NK-92 treated with Interleukin-12 subunit alpha and Interleukin-12 subunit beta, amount 100 ng/mL, for 24 hours (cell line): ENCODE results near the gene TXNRD2.
"Not testable (repeated sequence)": the region's sequence is repeated elsewhere in the genome, so short reads cannot be mapped to it uniquely, and the experiment has no call there.

ENCODE experiments used
- DNase-seq: peaks from one replicate; lab custom pipeline; 2025; lab: John Stamatoyannopoulos, UW

The TXNRD2 gene

DNA sequence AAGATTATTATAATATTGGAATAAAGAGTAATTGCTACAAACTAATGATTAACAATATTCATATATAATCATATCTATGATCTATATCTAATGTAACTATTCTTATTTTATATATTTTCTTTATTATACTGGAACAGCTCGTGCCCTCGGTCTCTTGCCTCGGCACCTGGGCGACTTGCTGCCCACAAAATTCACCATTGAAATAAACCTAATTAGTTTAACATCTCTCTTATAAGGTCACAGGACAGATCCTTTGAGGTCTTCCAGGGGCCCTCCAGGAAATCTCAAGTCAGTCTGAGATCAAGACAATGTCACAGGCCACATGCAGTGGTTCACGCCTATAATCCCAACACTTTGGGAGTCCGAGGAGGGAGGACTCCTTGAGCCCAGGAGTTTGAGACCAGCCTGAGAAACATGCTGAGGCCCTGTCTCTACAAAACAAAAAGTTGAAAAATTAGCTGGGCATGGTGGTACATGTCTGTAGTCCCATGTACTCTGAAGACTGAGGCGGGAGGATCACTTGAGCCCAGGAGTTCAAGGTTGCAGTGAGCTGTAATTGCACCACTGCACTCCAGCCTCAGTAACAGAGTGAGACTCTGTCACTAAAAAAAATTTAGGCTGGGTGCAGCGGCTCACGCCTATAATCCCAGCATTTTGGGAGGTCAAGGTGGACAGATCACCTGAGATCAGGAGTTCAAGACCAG, 6.6 kb upstream of the TXNRD2 start:
- DNase-seq: no peak

DNA sequence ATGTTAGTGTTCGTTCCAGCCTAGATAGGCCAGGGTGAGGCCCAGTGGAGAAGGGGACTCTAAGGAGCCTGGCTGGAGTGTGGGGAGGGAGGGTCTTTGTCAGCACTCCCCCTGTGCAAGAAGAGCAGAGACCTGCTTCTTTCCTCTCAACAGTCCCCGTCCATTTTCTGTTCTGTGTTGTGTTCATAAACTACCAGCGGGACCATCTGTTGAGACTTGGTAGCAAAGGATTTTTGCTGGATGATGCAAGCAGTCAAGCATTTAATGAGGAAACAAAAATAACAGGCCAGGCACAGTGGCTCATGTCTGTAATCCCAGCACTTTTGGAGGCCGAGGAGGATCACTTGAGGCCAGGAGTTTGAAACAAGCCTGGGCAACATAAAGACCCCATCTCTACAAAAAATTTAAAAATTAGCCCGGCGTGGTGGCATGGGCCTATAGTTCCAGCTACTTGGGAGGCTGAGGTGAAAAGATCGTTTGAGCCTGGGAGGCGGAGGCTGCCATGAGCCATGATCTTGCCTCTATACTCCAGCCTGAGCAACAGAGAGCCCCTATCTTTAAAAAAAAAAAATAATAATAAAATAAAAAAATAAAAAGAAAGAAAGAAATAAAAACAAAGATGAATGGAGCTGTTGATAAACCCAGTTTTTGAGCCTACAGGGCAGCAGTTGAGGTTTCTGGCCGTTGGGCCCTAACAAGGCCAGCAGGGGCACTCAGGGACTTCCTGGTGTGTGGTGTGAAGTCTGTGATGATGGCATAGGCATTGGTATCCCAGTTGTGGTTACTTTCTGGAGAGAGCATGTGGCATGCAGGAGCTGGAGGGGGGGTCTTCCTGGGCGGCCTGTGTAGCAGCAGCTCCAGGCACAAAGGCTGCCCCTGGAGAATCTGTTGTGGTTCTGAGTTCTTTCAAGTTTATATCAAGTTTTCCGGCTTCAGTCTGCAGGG, 1.7 kb upstream of the TXNRD2 start:
- no peak for DNase-seq

DNA sequence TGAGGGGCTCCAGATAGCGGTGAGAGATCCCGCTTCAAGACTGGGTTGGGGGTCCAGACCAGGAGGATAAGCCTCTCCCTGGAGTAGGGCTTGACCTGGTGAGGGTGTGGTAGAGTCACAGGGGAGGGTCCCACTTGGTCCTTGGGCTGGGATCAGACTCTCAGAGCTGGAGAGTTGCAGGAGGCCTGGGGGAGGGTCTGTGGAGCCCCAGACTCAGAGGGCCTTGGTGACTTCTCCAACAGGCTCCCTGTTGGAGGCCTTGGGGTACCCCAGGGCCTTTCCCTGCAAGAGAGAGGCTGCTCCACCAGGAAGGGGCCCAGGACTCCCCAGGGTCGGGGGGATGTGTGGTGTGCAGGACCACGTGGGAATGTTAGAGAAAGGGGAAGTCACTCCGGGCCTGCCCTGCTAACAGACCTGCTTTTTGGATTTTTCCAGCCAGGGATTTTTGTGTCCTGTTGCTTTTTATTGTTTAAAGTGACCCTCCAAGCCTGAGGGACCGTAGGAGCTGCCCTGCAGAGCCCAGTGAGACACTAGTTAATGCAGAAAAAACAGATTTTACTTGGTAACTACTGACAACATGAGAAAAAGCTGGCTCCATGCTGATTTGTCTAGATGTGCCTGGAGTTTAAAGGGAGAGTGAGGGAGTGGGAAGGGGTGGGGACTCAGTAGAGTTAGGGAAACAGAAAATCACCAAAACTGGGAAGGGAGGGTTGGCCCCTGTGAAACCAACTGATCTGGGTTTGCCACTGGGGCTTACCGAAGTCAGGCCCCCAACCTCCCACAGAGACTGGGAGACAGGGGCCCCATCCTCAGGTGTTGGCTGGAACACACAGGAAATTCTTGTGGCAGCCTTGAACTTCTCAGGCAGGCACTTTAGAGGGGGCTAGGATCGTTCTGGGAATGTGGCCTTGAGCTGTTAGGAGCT, 801 bp upstream of the TXNRD2 start:
- no peak for DNase-seq

DNA sequence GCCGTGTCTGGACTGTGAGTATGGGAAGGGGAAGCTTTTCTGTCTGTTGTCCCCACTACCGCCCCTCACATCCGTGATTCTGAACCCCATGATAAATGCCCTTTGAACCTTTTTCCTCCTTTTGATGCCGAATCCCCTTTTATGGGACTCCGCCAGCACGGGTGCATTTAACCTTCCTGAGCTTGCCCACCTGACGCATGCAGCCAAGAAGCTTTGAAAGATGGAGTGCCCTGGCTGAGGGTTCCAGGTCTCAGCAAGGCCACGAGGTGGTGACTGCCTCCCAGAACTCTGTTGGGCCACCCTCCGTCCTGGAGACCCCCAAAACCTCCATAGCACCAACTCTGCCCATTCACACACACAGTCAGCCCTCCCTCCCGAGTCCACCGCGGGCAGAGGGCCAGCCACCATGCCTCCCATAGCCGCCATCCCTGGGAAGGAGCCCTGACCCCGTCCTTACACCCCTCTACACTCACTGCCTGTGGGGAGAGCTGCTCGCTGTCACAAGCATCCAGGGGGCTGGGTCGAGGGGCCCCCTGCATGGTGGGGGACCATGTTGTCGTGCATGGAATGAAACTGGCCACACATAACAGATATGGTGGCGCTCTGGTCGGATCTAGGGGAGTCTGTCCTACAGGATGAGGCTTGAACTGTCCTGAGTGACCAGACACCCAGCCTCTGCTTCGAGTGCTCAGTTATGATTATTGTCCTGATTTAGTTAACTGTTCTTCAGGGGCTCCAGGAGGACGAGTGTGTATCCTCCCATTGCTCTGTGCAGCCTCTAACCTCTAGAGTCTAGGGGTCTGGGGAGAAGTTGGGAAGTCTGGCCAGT, 868 bp downstream of the TXNRD2 start:
- DNase-seq: no peak

DNA sequence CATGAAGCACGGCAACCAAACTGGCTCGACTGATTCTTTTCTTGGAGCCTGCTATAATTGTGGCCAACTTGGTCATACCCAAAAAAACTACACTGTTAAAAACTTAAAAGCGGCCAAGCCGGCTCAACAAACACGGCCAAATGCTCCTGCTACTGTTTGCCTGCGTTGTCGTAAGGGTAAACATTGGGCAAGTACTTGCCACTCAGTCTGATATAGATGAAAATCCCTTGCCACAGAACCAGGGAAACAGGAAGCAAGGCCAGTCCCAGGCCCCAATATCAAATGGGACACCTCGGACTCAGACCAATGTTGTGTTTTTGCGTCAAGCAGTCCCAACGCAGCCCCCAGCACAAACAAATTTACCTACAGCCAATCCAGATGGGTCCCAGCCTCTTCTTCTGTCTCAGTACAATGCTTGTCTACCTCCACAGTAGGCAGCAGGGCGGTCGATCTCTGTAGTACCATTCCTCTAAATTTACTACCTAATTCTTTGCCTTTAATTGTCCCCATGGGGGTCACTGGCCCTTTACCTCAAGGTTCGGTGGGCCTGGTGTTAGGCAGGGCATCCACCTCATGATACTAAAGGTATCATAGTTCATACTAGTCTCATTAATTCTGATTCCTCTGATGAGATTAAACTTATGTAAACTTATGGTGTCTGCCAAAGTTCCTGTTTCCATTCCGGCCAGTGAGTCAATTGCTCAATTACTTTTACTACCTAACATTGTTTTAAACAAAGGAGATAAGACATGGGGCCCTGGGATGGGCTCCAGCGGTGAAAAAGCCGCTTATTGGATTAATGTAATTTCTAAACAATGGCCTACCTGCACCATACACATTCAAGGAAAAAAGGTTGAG, 3.8 kb downstream of the TXNRD2 start:
- no peak for DNase-seq

DNA sequence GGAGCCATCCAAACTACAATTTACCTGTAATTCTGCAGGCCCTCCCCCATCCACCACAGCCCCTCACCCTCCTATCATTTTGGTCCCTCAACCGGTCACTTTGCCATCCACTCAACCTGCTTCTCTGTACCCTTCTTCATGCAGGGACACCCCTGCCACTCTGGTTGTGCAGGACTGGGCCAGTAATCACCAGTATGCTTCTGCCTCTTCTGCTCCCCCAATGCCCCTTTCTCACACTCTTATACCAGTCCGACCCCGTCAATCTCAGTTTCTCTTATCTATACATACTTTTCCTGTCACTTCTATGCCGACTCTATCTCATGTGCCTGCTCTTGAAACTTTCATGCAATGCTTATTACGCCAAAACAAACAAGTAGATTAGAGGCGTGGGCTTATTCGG, 5.1 kb downstream of the TXNRD2 start:
- no peak for DNase-seq

DNA sequence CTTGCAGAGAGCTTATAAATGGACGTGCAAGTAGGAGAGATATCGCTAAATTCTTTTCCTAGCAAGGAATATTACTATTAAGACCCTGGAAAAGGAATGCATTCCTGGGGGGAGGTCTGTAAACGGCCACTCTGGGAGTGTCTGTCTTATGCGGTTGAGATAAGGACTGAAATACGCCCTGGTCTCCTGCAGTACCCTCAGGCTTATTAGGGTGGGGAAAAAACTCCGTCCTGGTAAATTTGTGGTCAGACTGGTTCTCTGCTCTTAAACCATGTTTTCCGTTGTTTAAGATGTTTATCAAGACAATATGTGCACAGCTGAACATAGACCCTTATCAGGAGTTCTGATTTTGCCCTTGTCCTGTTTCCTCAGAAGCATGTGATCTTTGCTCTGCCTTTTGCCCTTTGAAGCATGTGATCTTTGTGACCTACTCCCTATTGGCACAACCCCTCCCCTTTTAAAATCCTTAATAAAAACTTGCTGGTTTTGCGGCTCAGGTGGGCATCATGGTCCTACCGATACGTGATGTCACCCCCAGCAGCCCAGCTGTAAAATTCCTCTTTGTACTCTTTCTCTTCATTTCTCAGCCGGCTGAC, 6.4 kb downstream of the TXNRD2 start:
- not testable (repeated sequence) for DNase-seq

DNA sequence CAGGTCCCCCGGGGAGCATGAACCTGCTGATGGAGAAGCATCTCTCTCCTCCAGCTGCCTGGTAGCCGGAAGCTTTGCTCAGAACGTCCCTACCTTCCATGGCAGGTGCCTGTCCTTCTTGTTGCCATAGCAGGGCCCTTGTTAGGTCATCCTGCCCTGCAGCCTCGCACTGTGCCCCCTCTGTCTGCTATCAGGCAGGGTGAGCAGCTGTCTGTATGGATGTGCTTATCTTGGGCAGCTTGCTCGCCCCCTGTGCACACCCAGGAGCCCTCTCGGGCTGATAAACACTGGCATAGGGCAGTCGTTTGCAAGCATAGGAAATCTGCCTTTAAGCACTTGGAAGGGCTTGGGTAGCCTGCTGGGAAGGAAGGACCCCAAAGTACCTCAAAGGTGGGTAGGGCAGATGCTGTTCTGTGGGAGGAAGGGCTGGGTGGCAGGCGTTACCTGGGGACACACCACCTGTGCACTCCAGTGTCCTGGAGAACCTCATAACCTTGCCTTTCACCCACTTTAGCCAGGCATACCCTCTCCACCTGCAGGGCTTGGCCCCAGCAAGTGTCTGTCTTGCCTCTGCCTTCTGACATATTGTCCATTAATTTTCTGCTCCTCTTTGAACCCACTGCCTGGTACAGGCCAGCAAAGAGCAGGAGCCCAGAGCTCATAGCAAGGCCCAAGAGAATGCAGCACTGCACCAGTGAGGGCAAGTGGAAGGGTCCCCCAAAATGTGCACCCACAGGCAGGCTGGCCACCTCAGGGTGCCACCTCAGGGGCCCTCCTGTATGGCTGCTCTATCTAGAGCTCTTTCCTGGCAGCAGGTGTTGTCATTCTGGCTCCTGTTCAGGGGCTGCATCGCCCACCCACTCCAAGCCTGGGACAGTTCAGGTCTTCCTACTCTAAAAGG, 8.0 kb downstream of the TXNRD2 start:
- DNase-seq: no peak

DNA sequence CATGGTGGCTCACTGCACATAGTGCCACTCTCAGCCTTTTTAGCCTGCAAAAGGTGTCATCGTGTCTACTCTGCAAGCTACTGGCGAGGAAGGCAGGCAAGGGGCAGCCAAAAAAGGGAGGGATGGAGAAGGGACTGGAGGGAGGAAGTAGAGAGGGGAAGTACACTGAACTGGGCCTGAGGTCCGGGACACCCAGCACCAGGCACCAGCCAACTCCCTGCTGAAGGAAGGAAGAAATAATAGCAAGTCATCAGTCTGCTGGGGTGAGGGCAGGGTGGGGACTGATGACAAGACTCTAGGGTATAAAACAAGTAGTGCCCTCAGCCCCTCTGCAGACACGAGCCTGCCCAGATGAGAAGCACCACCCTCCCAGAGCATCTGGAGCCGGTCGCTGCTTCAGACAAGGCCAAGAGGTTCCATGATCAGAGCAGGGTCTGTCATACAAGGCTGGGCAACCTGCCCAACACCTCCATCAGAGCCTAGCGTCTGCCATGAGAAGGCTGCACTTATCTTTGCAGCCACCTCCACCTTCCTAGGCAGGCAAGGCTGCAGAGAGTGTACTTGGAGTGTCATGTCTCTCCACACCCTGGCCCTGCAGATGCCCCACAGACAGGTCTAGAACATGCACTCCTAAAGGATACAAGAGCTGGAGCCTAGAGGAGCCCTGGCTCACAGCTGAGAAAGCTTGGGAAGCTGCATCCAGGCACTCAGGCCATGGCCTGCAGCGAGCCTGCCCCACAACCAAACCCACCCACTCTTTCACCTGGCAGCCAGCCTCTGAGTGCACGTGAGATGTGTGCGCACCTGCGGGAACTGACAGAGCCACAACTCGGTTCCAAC, 9.0 kb downstream of the TXNRD2 start:
- no peak for DNase-seq

DNA sequence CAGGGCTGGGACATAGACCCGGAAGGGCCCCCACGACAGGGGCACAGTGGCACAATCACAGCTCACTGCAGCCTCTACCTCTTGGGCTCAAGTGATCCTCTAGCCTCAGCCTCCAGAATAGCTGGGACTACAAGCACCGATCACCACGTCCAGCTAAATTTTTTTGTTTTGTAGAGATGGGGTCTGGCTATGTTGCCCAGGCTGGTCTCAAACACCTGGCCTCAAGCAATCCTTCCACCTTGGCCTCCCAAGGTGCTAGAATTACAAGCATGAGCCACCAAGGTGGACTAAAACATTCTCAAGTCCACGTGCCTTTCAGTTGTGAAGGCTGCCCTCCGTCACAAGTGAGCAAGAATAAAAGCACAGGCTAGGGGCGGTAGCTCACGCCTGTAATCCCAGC, 10.1 kb downstream of the TXNRD2 start:
- DNase-seq: no peak

DNA sequence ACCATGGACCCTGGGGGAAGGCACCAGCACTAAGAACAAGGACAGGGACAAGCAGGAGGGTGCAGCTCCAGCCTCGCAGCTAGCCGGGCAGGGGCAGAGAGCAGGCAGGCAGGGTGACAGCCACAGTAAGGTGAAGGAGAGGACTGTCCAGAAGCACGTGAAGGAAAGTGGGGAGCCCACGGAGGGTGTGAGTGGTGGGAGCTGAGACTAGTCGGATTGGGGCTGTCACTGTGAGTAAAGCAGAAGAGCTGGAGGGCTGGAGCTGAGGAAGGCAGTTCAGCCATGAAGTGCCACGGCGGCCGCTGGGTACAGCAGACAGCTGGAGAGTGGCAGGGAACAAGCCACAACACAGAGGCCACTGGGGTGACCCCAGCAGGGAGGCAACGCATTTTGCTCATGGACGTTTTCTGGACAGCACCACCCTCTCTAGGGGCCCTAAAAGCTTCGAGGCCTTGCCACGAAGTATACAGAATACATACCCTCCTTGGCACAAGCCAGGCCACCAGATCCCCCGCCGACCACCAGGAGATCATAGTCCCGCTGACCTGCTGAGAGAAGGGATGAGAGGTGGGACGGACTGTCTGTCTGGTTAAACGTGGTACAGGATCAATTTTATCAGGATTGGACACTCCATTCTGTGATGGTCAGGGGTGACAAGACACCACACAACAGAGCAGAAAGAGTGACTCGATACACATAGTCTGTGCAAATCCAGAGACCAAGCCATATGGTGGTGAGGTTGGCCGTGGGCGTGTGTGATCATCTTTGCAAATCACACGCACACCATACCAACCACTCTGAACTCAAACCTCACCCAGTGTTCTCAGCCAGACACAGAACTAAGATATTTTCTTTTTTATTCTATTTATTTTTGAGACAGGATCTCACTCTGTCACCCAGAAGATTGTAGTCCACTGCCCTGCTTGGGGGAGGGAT, 10.8 kb downstream of the TXNRD2 start:
- DNase-seq: no peak

DNA sequence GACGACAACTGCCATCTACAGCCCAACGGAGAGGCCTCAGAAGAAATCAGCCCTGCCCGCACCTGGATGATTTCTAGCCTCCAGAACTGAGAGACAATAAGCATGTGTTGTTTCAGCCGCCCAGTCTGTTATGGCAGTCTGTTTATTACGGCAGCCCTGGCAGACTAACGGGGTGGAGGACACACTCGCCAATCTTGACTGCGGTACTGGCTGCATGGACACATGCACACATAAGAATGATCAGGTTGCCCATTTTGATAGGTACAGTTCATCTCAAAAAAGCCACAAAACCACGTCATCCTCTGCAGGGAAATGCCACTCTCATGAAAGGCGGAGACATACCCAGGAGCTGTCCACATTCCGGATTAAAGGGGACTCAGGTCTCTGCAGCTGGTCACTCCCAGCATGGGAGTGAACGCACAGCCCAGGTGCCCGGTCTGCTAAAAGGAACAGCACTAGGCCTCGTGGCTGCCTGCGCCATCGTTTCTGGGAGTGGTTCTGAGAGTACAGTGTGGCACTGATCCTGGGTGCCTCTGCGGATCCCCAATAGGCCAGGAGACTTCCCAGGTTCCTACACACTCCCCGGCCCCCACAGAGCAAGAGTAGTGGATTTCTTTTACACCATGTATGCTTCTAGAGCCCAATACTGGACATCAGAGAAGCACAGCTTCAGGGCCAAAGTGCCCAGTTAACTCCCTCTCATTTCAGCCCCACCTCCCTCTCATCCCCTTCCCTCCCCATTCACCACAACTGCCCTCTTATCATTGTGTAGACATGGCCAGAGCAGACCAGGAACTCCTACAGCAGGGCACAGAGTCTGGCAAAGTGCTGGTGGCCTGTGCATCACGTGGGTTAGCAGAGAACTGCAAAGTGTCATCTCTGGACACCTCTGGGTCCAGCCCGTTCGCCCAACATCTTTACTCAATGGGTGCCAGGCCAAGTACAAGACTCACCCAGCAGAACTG, 11.8 kb downstream of the TXNRD2 start:
- DNase-seq: no peak

DNA sequence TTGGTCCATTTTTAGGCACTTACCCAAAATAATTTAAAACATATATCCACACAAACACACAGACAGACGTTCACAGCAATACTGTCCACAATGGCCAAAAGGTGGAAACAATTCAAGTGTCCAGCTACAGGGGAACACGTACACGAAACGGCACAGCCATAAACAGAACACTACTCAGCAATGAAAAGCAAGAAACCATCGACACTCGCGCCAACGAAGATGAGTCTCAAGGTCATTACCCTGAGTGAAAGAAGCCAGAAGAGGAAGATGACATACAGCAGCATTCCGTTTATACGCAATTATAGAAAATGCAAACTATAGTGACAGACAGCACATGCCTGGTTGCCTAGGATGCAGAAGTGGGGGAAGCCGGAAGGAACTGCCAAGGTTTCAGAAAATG, 13.4 kb downstream of the TXNRD2 start:
- no peak for DNase-seq

DNA sequence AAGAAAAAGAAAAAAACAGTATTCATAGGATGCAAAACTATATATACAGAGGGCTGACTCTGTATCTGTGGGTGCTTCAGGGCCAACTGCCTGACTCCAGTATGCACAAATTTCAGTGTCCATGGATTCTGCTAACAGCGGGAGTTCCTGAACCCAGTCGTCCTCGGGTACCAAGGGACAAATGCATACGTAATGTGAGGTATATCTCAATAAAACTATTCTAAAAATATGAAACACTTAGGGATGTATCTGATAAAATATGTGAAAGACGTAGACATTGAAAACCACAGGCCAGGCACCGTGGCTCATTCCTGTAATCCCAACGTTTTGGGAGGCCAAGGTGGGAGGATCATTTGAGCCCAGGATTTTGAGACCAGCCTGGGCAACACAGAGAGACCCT, 13.9 kb downstream of the TXNRD2 start:
- no peak for DNase-seq

DNA sequence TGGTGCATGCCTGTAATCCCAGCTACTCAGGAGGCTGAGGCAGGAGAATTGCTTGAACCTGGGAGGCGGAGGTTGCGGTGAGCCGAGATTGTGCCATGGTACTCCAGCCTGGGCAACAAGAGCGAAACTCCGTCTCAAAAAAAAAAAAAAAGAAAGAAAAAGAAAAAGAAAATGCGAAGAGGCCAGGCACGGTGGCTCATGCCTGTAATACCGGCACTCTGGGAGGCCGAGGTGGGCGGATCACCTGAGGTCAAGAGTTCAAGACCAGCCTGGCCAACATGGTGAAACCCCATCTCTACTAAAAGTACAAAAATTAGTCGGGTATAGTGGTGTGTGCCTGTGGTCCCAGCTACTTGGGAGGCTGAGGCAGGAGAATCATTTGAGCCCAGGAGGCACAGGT, 15.6 kb downstream of the TXNRD2 start:
- not testable (repeated sequence) for DNase-seq
